ENCODE measurements around the gene BIK. TPM values are rescaled to one million over a fixed set of nuclear protein-coding genes. Genes with fewer than 3 reads are reported as not detected.

BIK gene
- total RNA-seq, 2 donors from 2014 or later, result not detected

GRCh38 chr22:43173566-43173965 is 63.0 kb downstream of the BIK start:
- TF ChIP-seq CTCF (IDR thresholded peaks at IDR 0.05), result no peak
- Histone ChIP-seq H3K27ac (no peak overlapping the region), H3K4me1 (ENCODE audit: control insufficient read depth in 1 of 2, low read depth in 2 of 2) (no peaks in the 10 kb centered on the region), H3K27me3 (replicated peaks; ENCODE audit: insufficient read depth) (no peaks in the 10 kb centered on the region), H3K36me3 (peaks cover 39% of the 10 kb centered on the region), H3K9me3 (no peaks in the 10 kb centered on the region), H3K4me3 (no peak overlapping the region)
- ATAC-seq (ENCODE audit: insufficient number of reproducible peaks, low FRiP score, low read depth) (no peak), DNase-seq (ENCODE audit: low spot score) (no peak)

- no peak for TF ChIP-seq CTCF (IDR thresholded peaks at IDR 0.05)
- no peak for ATAC-seq (ENCODE audit: insufficient number of reproducible peaks, low FRiP score, low read depth)
- no peaks in the 10 kb centered on the region for H3K27me3 ChIP-seq (replicated peaks; ENCODE audit: insufficient read depth)
- H3K9me3 ChIP-seq, result no peaks in the 10 kb centered on the region
- H3K27ac ChIP-seq, result no peak overlapping the region
- no peak for DNase-seq (ENCODE audit: low spot score)
- H3K4me3 ChIP-seq, result no peak overlapping the region
- peaks cover 44% of the 10 kb centered on the region for H3K36me3 ChIP-seq
- no peaks in the 10 kb centered on the region for H3K4me1 ChIP-seq (ENCODE audit: control insufficient read depth in 1 of 2, low read depth in 2 of 2)
These were observed 63.6 kb downstream of the BIK start for GRCh38 chr22:43173976-43174720.

GRCh38 chr22:43174941-43175531 is 64.5 kb downstream of the BIK start:
- peaks cover 50% of the 10 kb centered on the region for H3K36me3 ChIP-seq
- H3K9me3 ChIP-seq, result no peaks in the 10 kb centered on the region
- TF ChIP-seq CTCF (IDR thresholded peaks at IDR 0.05), result no peak
- ATAC-seq (ENCODE audit: insufficient number of reproducible peaks, low FRiP score, low read depth), result no peak
- H3K4me3 ChIP-seq, result no peak overlapping the region
- H3K27ac ChIP-seq, result no peak overlapping the region
- H3K4me1 ChIP-seq (ENCODE audit: control insufficient read depth in 1 of 2, low read depth in 2 of 2), result no peaks in the 10 kb centered on the region
- no peak for DNase-seq (ENCODE audit: low spot score)
- H3K27me3 ChIP-seq (replicated peaks; ENCODE audit: insufficient read depth), result no peaks in the 10 kb centered on the region

GRCh38 chr22:43176090-43176489 is 65.5 kb downstream of the BIK start:
- Histone ChIP-seq H3K4me3 (no peak overlapping the region), H3K27ac (no peak overlapping the region), H3K36me3 (peaks cover 44% of the 10 kb centered on the region), H3K4me1 (ENCODE audit: control insufficient read depth in 1 of 2, low read depth in 2 of 2) (no peaks in the 10 kb centered on the region), H3K27me3 (replicated peaks; ENCODE audit: insufficient read depth) (no peaks in the 10 kb centered on the region), H3K9me3 (no peaks in the 10 kb centered on the region)
- no peak for TF ChIP-seq CTCF (IDR thresholded peaks at IDR 0.05)
- DNase-seq (ENCODE audit: low spot score), result no peak
- ATAC-seq (ENCODE audit: insufficient number of reproducible peaks, low FRiP score, low read depth), result no peak

- no peak for TF ChIP-seq CTCF (IDR thresholded peaks at IDR 0.05)
- no peaks in the 10 kb centered on the region for H3K9me3 ChIP-seq
These were observed 66.9 kb downstream of the BIK start for GRCh38 chr22:43177479-43177878.

More at GRCh38 chr22:43177479-43177878, 66.9 kb downstream of the BIK start:
- Histone ChIP-seq H3K4me1 (ENCODE audit: control insufficient read depth in 1 of 2, low read depth in 2 of 2) (no peaks in the 10 kb centered on the region), H3K4me3 (no peak overlapping the region), H3K27ac (no peak overlapping the region), H3K27me3 (replicated peaks; ENCODE audit: insufficient read depth) (no peaks in the 10 kb centered on the region), H3K36me3 (peaks cover 35% of the 10 kb centered on the region)
- no peak for DNase-seq (ENCODE audit: low spot score)
- no peak for ATAC-seq (ENCODE audit: insufficient number of reproducible peaks, low FRiP score, low read depth)

Other genes starting within 250 kb of the BIK start
- gene PACSIN2, start 95.6 kb upstream of the BIK start, total RNA-seq, result 100 to 1,000 TPM; 135 to 155 TPM
- 1 to 10 TPM; 1.1 to 4.3 TPM for gene TTLL1, start 21.4 kb upstream of the BIK start, total RNA-seq
- 10 to 100 TPM in 1 of 2 donors, 1 to 10 TPM in 1; 9.5 to 16.1 TPM for gene MCAT, start 32.6 kb downstream of the BIK start, total RNA-seq
- 100 to 1,000 TPM; 238 to 472 TPM for gene TSPO, start 40.8 kb downstream of the BIK start, total RNA-seq
- gene TTLL12, start 76.4 kb downstream of the BIK start, total RNA-seq, result 10 to 100 TPM; 22.4 to 23.2 TPM
- gene SCUBE1, start 232.6 kb downstream of the BIK start, total RNA-seq, result 10 to 100 TPM in 1 of 2 donors, 1 to 10 TPM in 1; 6.0 to 25.0 TPM

Data from thoracic aorta (tissue), 2 donors.